GM21528 (cell line): ENCODE data around the gene LETM1.
"Not testable (repeated sequence)": the region's sequence is repeated elsewhere in the genome, so short reads cannot be mapped to it uniquely, and the experiment has no call there.

ENCODE experiments used
- ATAC-seq: cut with Tn5 transposase; IDR thresholded peaks from one replicate; pipeline ENCODE4 v1.9.1; 2021; ENCODE audit warnings: mild to moderate bottlenecking, moderate library complexity; ENCODE audit not compliant: unreplicated experiment, low FRiP score

Gene LETM1

GRCh38 chr4:1852904-1853623 lies 2.9 kb downstream of the LETM1 start:
- no peak for ATAC-seq

GRCh38 chr4:1851575-1852410 lies 4.2 kb downstream of the LETM1 start:
- no peak for ATAC-seq

GRCh38 chr4:1851160-1851559 lies 4.8 kb downstream of the LETM1 start:
- no peak for ATAC-seq

GRCh38 chr4:1850276-1850675 lies 5.7 kb downstream of the LETM1 start:
- no peak for ATAC-seq

- ATAC-seq = no peak
These were observed 9.4 kb downstream of the LETM1 start for GRCh38 chr4:1846580-1846979.

GRCh38 chr4:1844618-1845017 lies 11.3 kb downstream of the LETM1 start:
- not testable (repeated sequence) for ATAC-seq

- ATAC-seq = no peak
These were observed 12.1 kb downstream of the LETM1 start for GRCh38 chr4:1843852-1844251.

- ATAC-seq = no peak
These were observed 12.9 kb downstream of the LETM1 start for GRCh38 chr4:1842993-1843448.

GRCh38 chr4:1842339-1842895 lies 13.5 kb downstream of the LETM1 start:
- ATAC-seq = no peak

GRCh38 chr4:1841887-1842210 lies 14.1 kb downstream of the LETM1 start:
- no peak for ATAC-seq

- ATAC-seq = no peak
These were observed 14.6 kb downstream of the LETM1 start for GRCh38 chr4:1841201-1841886.

- ATAC-seq = no peak
These were observed 16.7 kb downstream of the LETM1 start for GRCh38 chr4:1839282-1839681.

GRCh38 chr4:1837069-1837468 lies 18.9 kb downstream of the LETM1 start:
- no peak for ATAC-seq

GRCh38 chr4:1836650-1837049 lies 19.3 kb downstream of the LETM1 start:
- no peak for ATAC-seq

- not testable (repeated sequence) for ATAC-seq
These were observed 20.1 kb downstream of the LETM1 start for GRCh38 chr4:1835836-1836235.

- ATAC-seq = no peak
These were observed 21.7 kb downstream of the LETM1 start for GRCh38 chr4:1834047-1834775.

- no peak for ATAC-seq
These were observed 22.5 kb downstream of the LETM1 start for GRCh38 chr4:1833307-1834046.

- ATAC-seq = no peak
These were observed 23.3 kb downstream of the LETM1 start for GRCh38 chr4:1832690-1833089.

GRCh38 chr4:1831331-1831730 lies 24.6 kb downstream of the LETM1 start:
- no peak for ATAC-seq
